Erythroblast (primary cell): Measurements from ENCODE around the gene NETO2.

Experiments used
- GATA1 ChIP-seq: IDR thresholded peaks from 2 replicates; pipeline ENCODE4 v1.6.1; 2011; ENCODE audit warnings: low read depth, mild to moderate bottlenecking, control low read depth, low read length, moderate library complexity
- POLR2A ChIP-seq: IDR thresholded peaks from 2 replicates; pipeline ENCODE4 v1.6.1; 2011; ENCODE audit warnings: mild to moderate bottlenecking, low read length

DNA sequence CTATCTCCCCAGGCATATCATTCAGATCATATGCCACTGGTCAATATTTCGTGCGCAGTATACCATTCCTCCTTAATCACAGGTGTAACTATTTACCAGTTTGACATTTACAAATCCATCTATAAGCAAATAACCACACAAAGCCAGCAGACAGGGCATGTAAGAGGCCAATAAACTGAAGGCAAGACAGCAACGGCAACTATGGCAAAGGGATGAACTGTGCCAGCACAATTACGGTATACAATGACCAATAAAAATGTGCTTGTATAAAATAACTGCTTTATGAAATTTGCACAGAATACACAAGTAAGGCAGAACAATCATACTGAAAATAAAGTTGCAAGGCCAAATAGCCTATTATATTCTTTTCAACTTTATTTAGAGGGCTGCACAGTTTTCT, 9.2 kb downstream of the NETO2 start:
- TF ChIP-seq POLR2A: no peak
- no peak for TF ChIP-seq GATA1
